HFFc6 (cell line): ENCODE results near the gene TUT4. TPM values are rescaled to one million over a fixed set of nuclear protein-coding genes. Genes with fewer than 3 reads are reported as not detected.

Experiments used
- DNase-seq: peaks from one replicate; pipeline ENCODE4 v3.0.0-alpha.2; 2018
- H3K27ac Mint-ChIP-seq: 2 replicates; pipeline ENCODE4 v1.8.0; 2020; ENCODE audit warnings: mild to moderate bottlenecking, mixed read lengths
- H3K27me3 Mint-ChIP-seq: 2 replicates; pipeline ENCODE4 v1.8.0; 2021; ENCODE audit warnings: mild to moderate bottlenecking, moderate library complexity, mixed read lengths; ENCODE audit not compliant: insufficient read depth
- H3K36me3 Mint-ChIP-seq: 2 replicates; pipeline ENCODE4 v1.8.0; 2021; ENCODE audit warnings: low read depth, mixed read lengths
- H3K4me1 Mint-ChIP-seq: 2 replicates; pipeline ENCODE4 v1.8.0; 2020; ENCODE audit warnings: low read depth, mixed read lengths
- H3K4me3 Mint-ChIP-seq: 2 replicates; pipeline ENCODE4 v1.8.0; 2020; ENCODE audit warnings: mild to moderate bottlenecking, moderate library complexity, mixed read lengths
- H3K9me3 Mint-ChIP-seq: 2 replicates; pipeline ENCODE4 v1.8.0; 2020; ENCODE audit warnings: mild to moderate bottlenecking, mixed read lengths
- CTCF ChIP-seq: fragments of 200-600 bp; sonication (generic); IDR thresholded peaks from 2 replicates; pipeline ENCODE4 v1.5.0; 2021; ENCODE audit warnings: antibody characterized with exemption, mild to moderate bottlenecking
- total RNA-seq, 6 experiments: library from RNA; stranded (reverse); fragmentation: NEBNext Ultra II Directional; extraction: Animal tissue kit (Norgen Biotek cat#: 25700); gene quantifications; 2 replicates in 1 of 6; 3 replicates in 5 of 6; pipeline ENCODE4 v1.2.3, GENCODE V29; 2021

TUT4 gene
- total RNA-seq, 6 experiments from 2014 or later: 24.1 to 32.0 (median 27.2) TPM

GRCh38 chr1:52399629-52400028 lies 153.3 kb downstream of the TUT4 start:
- no peak for DNase-seq
- no peak for TF ChIP-seq CTCF
- no peaks in the 10 kb centered on the region for H3K9me3 Mint-ChIP-seq
- no peak overlapping the region for H3K4me3 Mint-ChIP-seq
- H3K36me3 Mint-ChIP-seq: no peaks in the 10 kb centered on the region
- no peaks in the 10 kb centered on the region for H3K27me3 Mint-ChIP-seq
- no peak overlapping the region for H3K27ac Mint-ChIP-seq
- H3K4me1 Mint-ChIP-seq: peaks cover 16% of the 10 kb centered on the region

GRCh38 chr1:52393174-52393573 lies 159.7 kb downstream of the TUT4 start:
- no peaks in the 10 kb centered on the region for H3K9me3 Mint-ChIP-seq
- no peak for TF ChIP-seq CTCF
- no peak overlapping the region for H3K27ac Mint-ChIP-seq
- H3K4me3 Mint-ChIP-seq: no peak overlapping the region
- H3K4me1 Mint-ChIP-seq: no peaks in the 10 kb centered on the region
- DNase-seq: no peak
- no peaks in the 10 kb centered on the region for H3K36me3 Mint-ChIP-seq
- H3K27me3 Mint-ChIP-seq: no peaks in the 10 kb centered on the region

- Mint-ChIP-seq H3K4me1 (no peaks in the 10 kb centered on the region), H3K36me3 (no peaks in the 10 kb centered on the region), H3K27me3 (no peaks in the 10 kb centered on the region), H3K9me3 (no peaks in the 10 kb centered on the region), H3K4me3 (no peak overlapping the region), H3K27ac (no peak overlapping the region)
- TF ChIP-seq CTCF: no peak
- DNase-seq: no peak
Observed at GRCh38 chr1:52386458-52386857, 166.4 kb downstream of the TUT4 start.

- no peak for TF ChIP-seq CTCF
- H3K36me3 Mint-ChIP-seq: no peaks in the 10 kb centered on the region
- no peaks in the 10 kb centered on the region for H3K4me1 Mint-ChIP-seq
- H3K27ac Mint-ChIP-seq: no peak overlapping the region
- DNase-seq: no peak
- no peaks in the 10 kb centered on the region for H3K27me3 Mint-ChIP-seq
- H3K9me3 Mint-ChIP-seq: no peaks in the 10 kb centered on the region
- no peak overlapping the region for H3K4me3 Mint-ChIP-seq
Observed at GRCh38 chr1:52385376-52385775, 167.5 kb downstream of the TUT4 start.

Other genes starting within 250 kb of the TUT4 start
- gene CC2D1B, start 186.9 kb downstream of the TUT4 start, total RNA-seq: 10 to 100 TPM; 27.3 to 35.5 (median 31.3) TPM
- gene ORC1, start 148.7 kb downstream of the TUT4 start, total RNA-seq: 1 to 10 TPM; 3.1 to 8.3 (median 6.7) TPM
- 10 to 100 TPM; 27.7 to 33.0 (median 31.3) TPM for gene PRPF38A, start 148.5 kb downstream of the TUT4 start, total RNA-seq
- gene GPX7, start 49.3 kb upstream of the TUT4 start, total RNA-seq: 10 to 100 TPM; 15.5 to 24.6 (median 18.6) TPM
- not detected for gene SHISAL2A, start 80.1 kb upstream of the TUT4 start, total RNA-seq
- gene COA7, start 145.3 kb upstream of the TUT4 start, total RNA-seq: 10 to 100 TPM; 17.8 to 25.8 (median 20.1) TPM
- 10 to 100 TPM; 23.5 to 31.3 (median 28.4) TPM for gene ZYG11B, start 173.4 kb upstream of the TUT4 start, total RNA-seq